KMS-11 (cell line): Measurements from ENCODE around the gene GALNT2.

Experiments
- H2AFZ ChIP-seq: fragments of 200-600 bp; sonication (generic); 2 replicates; pipeline ENCODE4 v1.6.1; 2016; ENCODE audit warnings: antibody characterized with exemption, mixed run types, low read depth
- H3K27ac ChIP-seq: fragments of 200-600 bp; sonication (generic); 2 replicates; pipeline ENCODE4 v1.6.1; 2016; ENCODE audit warnings: mild to moderate bottlenecking, mixed run types
- H3K27me3 ChIP-seq: fragments of 200-600 bp; sonication (generic); 2 replicates; pipeline ENCODE4 v1.6.1; 2017; ENCODE audit warnings: mild to moderate bottlenecking, low read depth, mixed run types, moderate library complexity; ENCODE audit not compliant: insufficient read depth
- H3K36me3 ChIP-seq: fragments of 200-600 bp; sonication (generic); 2 replicates; pipeline ENCODE4 v1.6.1; 2017; ENCODE audit warnings: mild to moderate bottlenecking, mixed run types; ENCODE audit not compliant: insufficient read depth
- H3K4me1 ChIP-seq: fragments of 200-600 bp; sonication (generic); 2 replicates; pipeline ENCODE4 v1.6.1; 2016; ENCODE audit warnings: mild to moderate bottlenecking, low read depth, mixed run types; ENCODE audit not compliant: poor library complexity, severe bottlenecking
- H3K4me2 ChIP-seq: fragments of 200-600 bp; sonication (generic); 2 replicates; pipeline ENCODE4 v1.7.0; 2016; ENCODE audit warnings: mild to moderate bottlenecking, mixed run types
- H3K4me3 ChIP-seq: fragments of 200-600 bp; sonication (generic); IDR thresholded peaks from 2 replicates; pipeline ENCODE4 v1.6.1; 2017; ENCODE audit warnings: low read depth, low read length, mixed read lengths; ENCODE audit not compliant: insufficient read depth
- H3K79me2 ChIP-seq: fragments of 200-600 bp; sonication (generic); 2 replicates; pipeline ENCODE4 v1.6.1; 2016; ENCODE audit warnings: low read depth, mixed run types; ENCODE audit not compliant: insufficient read depth
- H3K9ac ChIP-seq: fragments of 200-600 bp; sonication (generic); 2 replicates; pipeline ENCODE4 v1.6.1; 2016; ENCODE audit warnings: mild to moderate bottlenecking, mixed run types
- H4K20me1 ChIP-seq: fragments of 200-600 bp; sonication (generic); 2 replicates; pipeline ENCODE4 v1.6.1; 2016; ENCODE audit warnings: mild to moderate bottlenecking, mixed run types; ENCODE audit not compliant: insufficient read depth
- TF ChIP-seq, protein P1 (sequence below): fragments of 200-600 bp; sonication (generic); conservative IDR thresholded peaks from 2 replicates; pipeline ENCODE4 v1.6.1; 2017; ENCODE audit warnings: low read depth, mild to moderate bottlenecking, antibody characterized with exemption, low read length, moderate library complexity, mixed read lengths

The GALNT2 gene

GRCh38 chr1:230026139-230026538, 40.9 kb upstream of the GALNT2 start:
- no peaks in the 10 kb centered on the region for H3K4me1 ChIP-seq
- H3K4me2 ChIP-seq = no peak overlapping the region
- TF ChIP-seq, protein P1, sequence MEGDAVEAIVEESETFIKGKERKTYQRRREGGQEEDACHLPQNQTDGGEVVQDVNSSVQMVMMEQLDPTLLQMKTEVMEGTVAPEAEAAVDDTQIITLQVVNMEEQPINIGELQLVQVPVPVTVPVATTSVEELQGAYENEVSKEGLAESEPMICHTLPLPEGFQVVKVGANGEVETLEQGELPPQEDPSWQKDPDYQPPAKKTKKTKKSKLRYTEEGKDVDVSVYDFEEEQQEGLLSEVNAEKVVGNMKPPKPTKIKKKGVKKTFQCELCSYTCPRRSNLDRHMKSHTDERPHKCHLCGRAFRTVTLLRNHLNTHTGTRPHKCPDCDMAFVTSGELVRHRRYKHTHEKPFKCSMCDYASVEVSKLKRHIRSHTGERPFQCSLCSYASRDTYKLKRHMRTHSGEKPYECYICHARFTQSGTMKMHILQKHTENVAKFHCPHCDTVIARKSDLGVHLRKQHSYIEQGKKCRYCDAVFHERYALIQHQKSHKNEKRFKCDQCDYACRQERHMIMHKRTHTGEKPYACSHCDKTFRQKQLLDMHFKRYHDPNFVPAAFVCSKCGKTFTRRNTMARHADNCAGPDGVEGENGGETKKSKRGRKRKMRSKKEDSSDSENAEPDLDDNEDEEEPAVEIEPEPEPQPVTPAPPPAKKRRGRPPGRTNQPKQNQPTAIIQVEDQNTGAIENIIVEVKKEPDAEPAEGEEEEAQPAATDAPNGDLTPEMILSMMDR = no peak
- no peak overlapping the region for H3K4me3 ChIP-seq
- H3K27ac ChIP-seq = no peak overlapping the region
- H4K20me1 ChIP-seq = no peaks in the 10 kb centered on the region
- H3K79me2 ChIP-seq = no peaks in the 10 kb centered on the region
- H3K9ac ChIP-seq = no peak overlapping the region
- no peaks in the 10 kb centered on the region for H3K27me3 ChIP-seq
- no peaks in the 10 kb centered on the region for H3K36me3 ChIP-seq
- H2AFZ ChIP-seq = no peak overlapping the region

DNA sequence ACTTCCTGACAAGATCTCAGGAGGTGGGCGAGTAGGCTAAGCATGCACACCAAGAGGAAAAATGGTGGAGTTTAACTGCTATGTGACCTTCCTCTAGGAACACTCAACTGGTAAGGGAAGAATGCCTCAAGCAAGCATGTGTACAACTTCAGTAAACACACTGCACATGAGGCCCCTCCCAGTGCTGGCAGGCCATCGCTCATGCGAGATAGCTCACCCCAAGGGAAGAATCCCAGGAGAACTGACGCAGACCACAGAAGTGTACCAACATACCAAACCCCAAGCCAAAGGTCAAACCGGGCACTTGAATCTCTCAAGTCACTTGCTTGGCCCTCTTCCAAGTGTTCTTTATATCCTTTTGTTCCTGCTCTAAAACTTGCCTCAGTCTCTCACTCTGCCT, 40.5 kb upstream of the GALNT2 start:
- no peaks in the 10 kb centered on the region for H3K79me2 ChIP-seq
- no peak overlapping the region for H3K4me2 ChIP-seq
- TF ChIP-seq, protein P1 = no peak
- no peaks in the 10 kb centered on the region for H3K36me3 ChIP-seq
- H2AFZ ChIP-seq = no peak overlapping the region
- no peak overlapping the region for H3K4me3 ChIP-seq
- no peak overlapping the region for H3K27ac ChIP-seq
- no peaks in the 10 kb centered on the region for H3K4me1 ChIP-seq
- H4K20me1 ChIP-seq = no peaks in the 10 kb centered on the region
- no peaks in the 10 kb centered on the region for H3K27me3 ChIP-seq
- no peak overlapping the region for H3K9ac ChIP-seq

- TF ChIP-seq, protein P1 = no peak
- Histone ChIP-seq H3K4me2 (no peak overlapping the region), H3K4me3 (no peak overlapping the region), H3K27ac (no peak overlapping the region), H3K36me3 (no peaks in the 10 kb centered on the region), H4K20me1 (no peaks in the 10 kb centered on the region), H3K9ac (no peak overlapping the region), H3K4me1 (no peaks in the 10 kb centered on the region), H3K79me2 (no peaks in the 10 kb centered on the region), H2AFZ (no peak overlapping the region), H3K27me3 (no peaks in the 10 kb centered on the region)
These were observed 38.3 kb upstream of the GALNT2 start for GRCh38 chr1:230028602-230029223.

GRCh38 chr1:230029244-230029941, 37.6 kb upstream of the GALNT2 start:
- H3K4me3 ChIP-seq = no peak overlapping the region
- no peaks in the 10 kb centered on the region for H3K27me3 ChIP-seq
- H3K27ac ChIP-seq = no peak overlapping the region
- H3K4me2 ChIP-seq = no peak overlapping the region
- H4K20me1 ChIP-seq = no peaks in the 10 kb centered on the region
- H3K9ac ChIP-seq = no peak overlapping the region
- no peaks in the 10 kb centered on the region for H3K36me3 ChIP-seq
- H2AFZ ChIP-seq = no peak overlapping the region
- no peaks in the 10 kb centered on the region for H3K4me1 ChIP-seq
- TF ChIP-seq, protein P1 = no peak
- no peaks in the 10 kb centered on the region for H3K79me2 ChIP-seq
